ENCODE results near the gene MAPKAPK2.

GRCh38 chr1:206771338-206771692 is 86.6 kb downstream of the MAPKAPK2 start:
- TF ChIP-seq, protein P1, sequence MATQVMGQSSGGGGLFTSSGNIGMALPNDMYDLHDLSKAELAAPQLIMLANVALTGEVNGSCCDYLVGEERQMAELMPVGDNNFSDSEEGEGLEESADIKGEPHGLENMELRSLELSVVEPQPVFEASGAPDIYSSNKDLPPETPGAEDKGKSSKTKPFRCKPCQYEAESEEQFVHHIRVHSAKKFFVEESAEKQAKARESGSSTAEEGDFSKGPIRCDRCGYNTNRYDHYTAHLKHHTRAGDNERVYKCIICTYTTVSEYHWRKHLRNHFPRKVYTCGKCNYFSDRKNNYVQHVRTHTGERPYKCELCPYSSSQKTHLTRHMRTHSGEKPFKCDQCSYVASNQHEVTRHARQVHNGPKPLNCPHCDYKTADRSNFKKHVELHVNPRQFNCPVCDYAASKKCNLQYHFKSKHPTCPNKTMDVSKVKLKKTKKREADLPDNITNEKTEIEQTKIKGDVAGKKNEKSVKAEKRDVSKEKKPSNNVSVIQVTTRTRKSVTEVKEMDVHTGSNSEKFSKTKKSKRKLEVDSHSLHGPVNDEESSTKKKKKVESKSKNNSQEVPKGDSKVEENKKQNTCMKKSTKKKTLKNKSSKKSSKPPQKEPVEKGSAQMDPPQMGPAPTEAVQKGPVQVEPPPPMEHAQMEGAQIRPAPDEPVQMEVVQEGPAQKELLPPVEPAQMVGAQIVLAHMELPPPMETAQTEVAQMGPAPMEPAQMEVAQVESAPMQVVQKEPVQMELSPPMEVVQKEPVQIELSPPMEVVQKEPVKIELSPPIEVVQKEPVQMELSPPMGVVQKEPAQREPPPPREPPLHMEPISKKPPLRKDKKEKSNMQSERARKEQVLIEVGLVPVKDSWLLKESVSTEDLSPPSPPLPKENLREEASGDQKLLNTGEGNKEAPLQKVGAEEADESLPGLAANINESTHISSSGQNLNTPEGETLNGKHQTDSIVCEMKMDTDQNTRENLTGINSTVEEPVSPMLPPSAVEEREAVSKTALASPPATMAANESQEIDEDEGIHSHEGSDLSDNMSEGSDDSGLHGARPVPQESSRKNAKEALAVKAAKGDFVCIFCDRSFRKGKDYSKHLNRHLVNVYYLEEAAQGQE (IDR thresholded peaks at IDR 0.05; ENCODE audit: borderline replicate concordance) = no peak
- TF ChIP-seq CTCF (IDR thresholded peaks at IDR 0.05; ENCODE audit: poor library complexity, severe bottlenecking) (no peak), TAF1 (IDR thresholded peaks at IDR 0.05; ENCODE audit: low read depth) (no peak), SMC3 (conservative IDR thresholded peaks at IDR 0.05; ENCODE audit: poor library complexity) (no peak), EZH2 (IDR thresholded peaks at IDR 0.05; ENCODE audit: borderline replicate concordance, insufficient read depth, low read length, poor library complexity, severe bottlenecking) (no peak), EP300 (conservative IDR thresholded peaks at IDR 0.05; ENCODE audit: poor library complexity, severe bottlenecking) (no peak), POLR2AphosphoS5 (IDR thresholded peaks at IDR 0.05) (no peak), MXI1 (conservative IDR thresholded peaks at IDR 0.05; ENCODE audit: poor library complexity, severe bottlenecking) (no peak)
